Measurements from ENCODE around the gene THPO. TPM values are rescaled to one million over a fixed set of nuclear protein-coding genes. Genes with fewer than 3 reads are reported as not detected.

THPO gene
- total RNA-seq, 1 experiment from 2014 or later: not detected

- DNase-seq: no peak
- no peaks in the 10 kb centered on the region for H4K20me1 ChIP-seq (ENCODE audit: low read length)
- no peaks in the 10 kb centered on the region for H3F3A ChIP-seq (ENCODE audit: low read length, unreplicated experiment)
- no peaks in the 10 kb centered on the region for H3K9me3 ChIP-seq (ENCODE audit: low read length)
- H3K27ac ChIP-seq (ENCODE audit: low read length): no peak overlapping the region
- no peak overlapping the region for H2AFZ ChIP-seq (ENCODE audit: low read length)
- TF ChIP-seq EZH2 (IDR thresholded peaks at IDR 0.05; ENCODE audit: low read length, unreplicated experiment): no peak
- no peak for TF ChIP-seq EZH2phosphoT487 (IDR thresholded peaks at IDR 0.05; ENCODE audit: borderline replicate concordance, low read length)
- TF ChIP-seq CTCF (conservative IDR thresholded peaks at IDR 0.05; ENCODE audit: low read depth, low read length): no peak
- no peak overlapping the region for H3K4me2 ChIP-seq (ENCODE audit: low read length)
- intact Hi-C loops (cut with micrococcal nuclease): loop anchor here (5.0 kb wide), 1 partner anchor 35 kb away; the partner anchor contains the start of gene EIF4G1
- H3K27me3 ChIP-seq (ENCODE audit: low read length): no peaks in the 10 kb centered on the region
- no peak overlapping the region for H3K9ac ChIP-seq (ENCODE audit: low read length)
- no peaks in the 10 kb centered on the region for H3K79me2 ChIP-seq (ENCODE audit: low read length)
- POLR2A ChIA-PET (ENCODE audit: unreplicated experiment): no interaction called here
- H3K9me2 ChIP-seq (replicated peaks; ENCODE audit: low read length): no peaks in the 10 kb centered on the region
- TSS peak; percentile 24 for BruUV-seq (replicated peaks)
- no peak overlapping the region for H3K4me3 ChIP-seq (ENCODE audit: low read length)
- H3K4me1 ChIP-seq (ENCODE audit: insufficient read depth, low read length): peaks cover 3% of the 10 kb centered on the region; the same call in 1 of the 2 replicates
- peaks cover 2% of the 10 kb centered on the region; the same call in 1 of the 2 replicates for H3K36me3 ChIP-seq (ENCODE audit: low read depth, low read length)
- no peak for ATAC-seq
- CTCF ChIA-PET: interaction anchor here (0.7 kb wide), 1 partner anchor 1239 kb away, joined by 3 read pairs; the partner anchor contains the start of gene SENP2
These were observed 30.5 kb downstream of the THPO start for GRCh38 chr3:184347321-184348056.

GRCh38 chr3:184346480-184347190, 31.4 kb downstream of the THPO start:
- BruUV-seq (replicated peaks): no TSS peak
- H4K20me1 ChIP-seq (ENCODE audit: low read length): no peaks in the 10 kb centered on the region
- H2AFZ ChIP-seq (ENCODE audit: low read length): no peak overlapping the region
- no peak for TF ChIP-seq EZH2 (IDR thresholded peaks at IDR 0.05; ENCODE audit: low read length, unreplicated experiment)
- TF ChIP-seq CTCF (conservative IDR thresholded peaks at IDR 0.05; ENCODE audit: low read depth, low read length): no peak
- no peak for TF ChIP-seq EZH2phosphoT487 (IDR thresholded peaks at IDR 0.05; ENCODE audit: borderline replicate concordance, low read length)
- H3K9me2 ChIP-seq (replicated peaks; ENCODE audit: low read length): no peaks in the 10 kb centered on the region
- POLR2A ChIA-PET (ENCODE audit: unreplicated experiment): no interaction called here
- CTCF ChIA-PET: no interaction called here
- H3K27me3 ChIP-seq (ENCODE audit: low read length): no peaks in the 10 kb centered on the region
- DNase-seq (no peak), ATAC-seq (no peak)
- H3K4me1 ChIP-seq (ENCODE audit: insufficient read depth, low read length): peaks cover 3% of the 10 kb centered on the region; the same call in 1 of the 2 replicates
- intact Hi-C loops (cut with micrococcal nuclease): loop anchor here (5.0 kb wide), 1 partner anchor 34 kb away; the partner anchor contains the start of gene EIF4G1
- no peaks in the 10 kb centered on the region for H3K9me3 ChIP-seq (ENCODE audit: low read length)
- H3K36me3 ChIP-seq (ENCODE audit: low read depth, low read length): no peaks in the 10 kb centered on the region; the same call in 1 of the 2 replicates
- H3K79me2 ChIP-seq (ENCODE audit: low read length): no peaks in the 10 kb centered on the region
- H3K27ac ChIP-seq (ENCODE audit: low read length): no peak overlapping the region
- H3K4me2 ChIP-seq (ENCODE audit: low read length): no peak overlapping the region
- no peaks in the 10 kb centered on the region for H3F3A ChIP-seq (ENCODE audit: low read length, unreplicated experiment)
- H3K4me3 ChIP-seq (ENCODE audit: low read length): no peak overlapping the region
- no peak overlapping the region for H3K9ac ChIP-seq (ENCODE audit: low read length)

All from PC-3 (cell line).